Body of pancreas (tissue), 4 donors: Measurements from ENCODE around the gene ABCC8.

Source experiments
- POLR2A ChIP-seq, 3 donors: fragments of 450-650 bp; IDR thresholded peaks; one replicate each; pipeline ENCODE4 v1.6.1; 2016; ENCODE audit warnings: antibody characterized with exemption in 3 of 3, mild to moderate bottlenecking in 2 of 3
- TF ChIP-seq, protein P1 (sequence below), 7 experiments: fragments of 450-650 bp in 4 of 7; fragments of 200-600 bp in 3 of 7; sonication (generic) in 3 of 7; IDR thresholded peaks; one replicate each; pipeline ENCODE4 v1.5.1; 2016 to 2019; ENCODE audit warnings: antibody characterized with exemption in 7 of 7

DNA sequence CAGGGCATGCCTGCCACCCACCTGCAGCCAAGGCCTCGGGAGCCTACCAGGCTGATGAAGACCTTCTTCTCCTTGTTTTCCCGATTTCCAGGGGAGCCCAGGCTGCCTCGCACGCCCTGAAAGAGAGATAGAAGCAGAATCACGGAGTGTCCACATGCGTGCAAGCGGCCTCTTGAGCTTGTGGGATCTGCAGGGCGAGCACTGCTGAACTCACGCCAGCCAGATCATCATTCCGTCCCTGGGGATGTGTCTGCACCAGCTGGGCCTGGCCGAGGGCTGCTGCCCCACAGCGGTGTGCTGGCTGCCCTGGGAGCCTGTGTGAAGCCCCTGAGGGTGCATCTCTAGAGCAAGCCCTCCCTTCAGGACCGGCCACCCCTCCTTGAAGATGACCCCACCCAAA is 49.7 kb upstream of the ABCC8 start:
- TF ChIP-seq, protein P1, sequence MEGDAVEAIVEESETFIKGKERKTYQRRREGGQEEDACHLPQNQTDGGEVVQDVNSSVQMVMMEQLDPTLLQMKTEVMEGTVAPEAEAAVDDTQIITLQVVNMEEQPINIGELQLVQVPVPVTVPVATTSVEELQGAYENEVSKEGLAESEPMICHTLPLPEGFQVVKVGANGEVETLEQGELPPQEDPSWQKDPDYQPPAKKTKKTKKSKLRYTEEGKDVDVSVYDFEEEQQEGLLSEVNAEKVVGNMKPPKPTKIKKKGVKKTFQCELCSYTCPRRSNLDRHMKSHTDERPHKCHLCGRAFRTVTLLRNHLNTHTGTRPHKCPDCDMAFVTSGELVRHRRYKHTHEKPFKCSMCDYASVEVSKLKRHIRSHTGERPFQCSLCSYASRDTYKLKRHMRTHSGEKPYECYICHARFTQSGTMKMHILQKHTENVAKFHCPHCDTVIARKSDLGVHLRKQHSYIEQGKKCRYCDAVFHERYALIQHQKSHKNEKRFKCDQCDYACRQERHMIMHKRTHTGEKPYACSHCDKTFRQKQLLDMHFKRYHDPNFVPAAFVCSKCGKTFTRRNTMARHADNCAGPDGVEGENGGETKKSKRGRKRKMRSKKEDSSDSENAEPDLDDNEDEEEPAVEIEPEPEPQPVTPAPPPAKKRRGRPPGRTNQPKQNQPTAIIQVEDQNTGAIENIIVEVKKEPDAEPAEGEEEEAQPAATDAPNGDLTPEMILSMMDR (IDR thresholded peaks at IDR 0.05) = no peak
- no peak for TF ChIP-seq POLR2A (IDR thresholded peaks at IDR 0.05)
